Measurements from ENCODE around the gene DNER. TPM values are rescaled to one million over a fixed set of nuclear protein-coding genes. Genes with fewer than 3 reads are reported as not detected.

Gene DNER
- total and polyA plus RNA-seq, 2 donors (not counting 3 experiments of a cell fraction or from before 2014, with no cell fraction given) = 0.01 TPM; not detected in 1

GRCh38 chr2:229371086-229371485, 343.3 kb downstream of the DNER start:
- Histone ChIP-seq H3K79me2 (ENCODE audit: control insufficient read depth, insufficient read depth, low read length) (no peaks in the 10 kb centered on the region), H2AFZ (ENCODE audit: low read depth, low read length) (no peak overlapping the region), H3K4me3 (replicated peaks in 1 of 3; ENCODE audit: insufficient read depth in 1 of 3, low read depth in 1 of 3, low read length in 3 of 3) (no peak overlapping the region), H3K9me3 (replicated peaks; ENCODE audit: control insufficient read depth, insufficient read depth, low read length) (no peaks in the 10 kb centered on the region), H3K9me1 (replicated peaks; ENCODE audit: control insufficient read depth, extremely low read depth, insufficient read depth, low read length) (no peaks in the 10 kb centered on the region), H3K27ac (ENCODE audit: insufficient read depth, low read depth, low read length) (no peak overlapping the region), H3K27me3 (ENCODE audit: control insufficient read depth in 2 of 2, insufficient read depth in 2 of 2, low read length in 2 of 2) (no peaks in the 10 kb centered on the region), H3K36me3 (ENCODE audit: control insufficient read depth in 2 of 2, extremely low read depth in 1 of 2, insufficient read depth in 2 of 2, low read length in 2 of 2) (no peaks in the 10 kb centered on the region), H4K20me1 (replicated peaks; ENCODE audit: control insufficient read depth, extremely low read depth, insufficient read depth, low read length) (no peaks in the 10 kb centered on the region), H3K4me1 (ENCODE audit: control insufficient read depth, extremely low read depth, insufficient read depth, low read length) (no peaks in the 10 kb centered on the region), H3K4me2 (ENCODE audit: insufficient read depth, low read length) (no peak overlapping the region), H3K9ac (replicated peaks; ENCODE audit: extremely low read depth, insufficient read depth, low read length) (no peak overlapping the region)
- no TSS peak for BruUV-seq (replicated peaks)
- ChIA-PET CTCF (no interaction called here), POLR2A (no interaction called here)
- no peak for DNase-seq (ENCODE audit: low read depth, low spot score)
- no peak for TF ChIP-seq GATA2 (IDR thresholded peaks at IDR 0.05; ENCODE audit: insufficient read depth, insufficient read length, low read depth, low read length)
- TF ChIP-seq MAX (IDR thresholded peaks at IDR 0.05; ENCODE audit: insufficient read depth, insufficient read length) = no peak
- no peak for TF ChIP-seq MYC (IDR thresholded peaks at IDR 0.05; ENCODE audit: low read depth, low read length)
- no peak for TF ChIP-seq POLR2AphosphoS5 (IDR thresholded peaks at IDR 0.05; ENCODE audit: insufficient read depth, low read depth, low read length)
- no peak for TF ChIP-seq FOS (IDR thresholded peaks at IDR 0.05; ENCODE audit: borderline replicate concordance, insufficient read depth, low read length)
- no peak for TF ChIP-seq POLR2A (IDR thresholded peaks at IDR 0.05; ENCODE audit: low read depth, low read length)
- no peak for TF ChIP-seq CTCF (IDR thresholded peaks at IDR 0.05; ENCODE audit: extremely low read depth in 1 of 2, insufficient read depth in 1 of 2, low read depth in 1 of 2, low read length in 2 of 2)
- no peak for TF ChIP-seq JUN (IDR thresholded peaks at IDR 0.05; ENCODE audit: borderline replicate concordance, insufficient read depth, insufficient read length, low read depth)
- TF ChIP-seq EZH2 (IDR thresholded peaks at IDR 0.05; ENCODE audit: borderline replicate concordance, low read depth, low read length, severe bottlenecking) = no peak
- no peak for FAIRE-seq
- intact Hi-C loops (cut with micrococcal nuclease) (no loop called here), dilution Hi-C loops (cut with MboI; ENCODE audit: extremely low pct_ligation_motif_present, low sequenced_read_pairs) (no loop called here)
